ENCODE data around the gene ABCC1. TPM values are rescaled to one million over a fixed set of nuclear protein-coding genes. Genes with fewer than 3 reads are reported as not detected.
A peak's percentile ranks its signal among the peaks of the same experiment; 100 is the strongest.
"Not testable (repeated sequence)": the region's sequence is repeated elsewhere in the genome, so short reads cannot be mapped to it uniquely, and the experiment has no call there.

ABCC1 gene
- total RNA-seq, 2 donors from 2014 or later = 78.0 to 84.0 TPM

DNA sequence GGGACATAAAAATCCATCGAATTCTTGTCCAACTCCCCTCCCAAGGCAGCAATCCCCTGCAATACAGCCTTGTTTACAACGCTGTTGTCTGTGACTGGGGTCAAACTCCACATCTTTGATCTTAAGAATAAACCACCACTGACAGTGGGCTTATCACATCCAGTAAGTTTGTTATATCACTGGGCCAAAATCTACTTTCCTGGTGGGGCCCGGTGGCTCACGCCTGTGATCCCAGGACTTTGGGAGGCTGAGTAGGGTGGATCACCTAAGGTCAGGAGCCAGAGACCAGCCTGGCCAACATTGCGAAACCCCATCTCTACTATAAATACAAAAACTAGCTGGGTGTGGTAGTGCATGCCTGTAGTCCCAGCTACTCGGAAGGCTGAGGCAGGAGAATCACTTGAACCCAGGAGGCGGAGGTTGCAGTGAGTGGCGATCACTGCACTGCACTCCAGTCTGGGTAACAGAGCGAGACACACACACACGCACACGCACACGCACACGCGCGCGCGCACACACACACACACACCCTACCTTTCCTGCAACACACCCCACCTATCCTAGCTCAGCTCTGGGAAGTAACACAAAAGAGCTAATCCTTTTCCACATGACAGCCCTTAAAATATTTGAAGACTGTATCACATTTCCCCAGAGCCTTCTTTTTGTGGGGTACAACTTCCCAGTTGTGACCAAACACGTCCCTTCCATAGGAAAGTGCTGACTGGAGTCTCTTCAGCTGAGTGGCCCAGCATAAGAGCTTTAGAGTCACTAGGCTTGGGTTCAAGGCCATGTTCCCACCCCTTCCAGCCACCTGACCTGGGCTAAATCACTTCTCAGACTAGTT is 20.9 kb upstream of the ABCC1 start:
- no peak overlapping the region for H3K27ac Mint-ChIP-seq
- no peaks in the 10 kb centered on the region for H3K4me1 Mint-ChIP-seq

DNA sequence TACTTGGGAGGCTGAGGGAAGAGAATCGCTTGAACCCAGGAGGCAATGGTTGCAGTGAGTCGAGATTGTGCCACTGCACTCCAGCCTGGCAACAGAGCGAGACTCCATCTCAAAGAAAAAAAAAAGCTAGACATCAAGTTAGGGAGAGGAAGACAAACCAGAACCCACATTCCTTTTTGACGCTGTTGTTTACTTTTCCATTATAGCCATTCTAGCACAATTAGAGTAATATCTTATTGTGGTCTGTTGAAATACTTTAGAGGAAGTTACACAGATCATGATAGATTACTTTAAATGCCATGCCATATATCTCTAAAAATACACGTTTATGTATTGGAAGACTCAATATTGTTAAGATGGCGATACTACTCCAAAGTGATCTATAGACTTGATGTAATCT is 16.5 kb upstream of the ABCC1 start:
- Mint-ChIP-seq H3K9me3 (no peaks in the 10 kb centered on the region), H3K27ac (no peak overlapping the region), H3K27me3 (no peaks in the 10 kb centered on the region), H3K4me1 (no peaks in the 10 kb centered on the region), H3K4me3 (no peak overlapping the region), H3K36me3 (ENCODE audit: low read depth) (no peaks in the 10 kb centered on the region)
- no peak for ATAC-seq (replicated peaks)

More for the DNA sequence above, 20.9 kb upstream of the ABCC1 start:
- no peaks in the 10 kb centered on the region for H3K9me3 Mint-ChIP-seq
- no peaks in the 10 kb centered on the region for H3K36me3 Mint-ChIP-seq (ENCODE audit: low read depth)
- H3K4me3 Mint-ChIP-seq = no peak overlapping the region
- ATAC-seq (replicated peaks) = no peak
- no peaks in the 10 kb centered on the region for H3K27me3 Mint-ChIP-seq

DNA sequence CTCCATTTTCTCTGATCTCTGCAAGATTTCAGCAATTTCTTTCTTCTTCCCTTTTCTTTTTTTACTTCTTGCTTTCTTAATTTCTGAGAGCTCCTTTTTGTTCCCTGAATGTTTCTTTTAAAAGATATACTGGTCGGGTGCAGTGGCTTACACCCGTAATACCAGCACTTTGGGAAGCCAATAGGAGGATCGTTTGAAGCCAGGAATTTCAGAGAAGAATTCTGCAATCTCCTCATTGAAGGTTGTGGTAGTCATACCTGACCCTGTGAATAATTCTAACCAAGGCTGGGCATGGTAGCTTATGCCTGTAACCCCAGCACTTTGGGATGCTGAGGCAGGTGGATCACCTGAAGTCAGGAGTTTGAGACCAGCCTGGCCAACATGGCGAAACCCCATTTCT is 15.6 kb upstream of the ABCC1 start:
- no peak for ATAC-seq (replicated peaks)
- no peak overlapping the region for H3K4me3 Mint-ChIP-seq
- no peaks in the 10 kb centered on the region for H3K4me1 Mint-ChIP-seq
- H3K36me3 Mint-ChIP-seq (ENCODE audit: low read depth) = no peaks in the 10 kb centered on the region
- H3K27ac Mint-ChIP-seq = no peak overlapping the region
- no peaks in the 10 kb centered on the region for H3K9me3 Mint-ChIP-seq
- no peaks in the 10 kb centered on the region for H3K27me3 Mint-ChIP-seq

DNA sequence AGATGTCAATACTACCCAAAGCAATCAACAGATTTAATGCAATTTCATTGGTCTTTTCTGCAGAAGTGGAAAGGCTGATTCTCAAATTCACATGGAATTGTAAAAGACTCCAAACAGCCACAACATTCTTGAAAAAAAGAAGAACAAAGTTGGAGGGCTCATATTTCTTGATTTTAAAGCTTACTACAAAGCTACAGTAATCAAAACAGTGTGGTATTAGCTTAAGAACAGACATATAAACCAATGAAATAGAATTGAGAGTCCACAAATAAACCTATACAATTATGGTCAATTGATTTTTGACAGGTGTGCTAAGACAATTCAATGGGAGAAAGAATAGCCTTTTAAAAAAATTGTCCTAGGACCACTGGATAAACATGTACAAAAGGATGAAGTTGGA is 14.4 kb upstream of the ABCC1 start:
- no peak overlapping the region for H3K4me3 Mint-ChIP-seq
- no peak for ATAC-seq (replicated peaks)
- no peaks in the 10 kb centered on the region for H3K4me1 Mint-ChIP-seq
- no peak overlapping the region for H3K27ac Mint-ChIP-seq
- no peaks in the 10 kb centered on the region for H3K36me3 Mint-ChIP-seq (ENCODE audit: low read depth)
- no peaks in the 10 kb centered on the region for H3K27me3 Mint-ChIP-seq
- H3K9me3 Mint-ChIP-seq = no peaks in the 10 kb centered on the region

DNA sequence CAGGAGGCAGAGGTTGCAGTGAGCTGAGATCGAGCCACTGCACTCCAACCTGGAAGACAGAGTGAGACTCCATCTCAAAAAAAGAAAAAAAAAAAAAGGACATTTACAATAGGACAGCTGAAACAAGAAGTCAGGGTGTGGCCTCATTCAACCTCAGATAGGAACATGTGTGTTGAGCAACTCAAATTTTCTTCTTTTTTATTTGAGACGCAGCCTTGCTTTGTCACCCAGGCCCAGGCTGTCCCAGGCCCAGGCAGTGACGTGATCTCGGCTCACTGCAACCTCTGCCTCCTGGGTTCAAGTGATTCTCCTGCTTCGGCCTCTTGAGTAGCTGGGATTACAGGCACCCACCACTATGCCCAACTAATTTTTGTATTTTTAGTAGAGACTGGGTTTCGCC is 12.6 kb upstream of the ABCC1 start:
- H3K27ac Mint-ChIP-seq; H3K4me1 Mint-ChIP-seq; ATAC-seq (replicated peaks); H3K4me3 Mint-ChIP-seq; H3K9me3 Mint-ChIP-seq; H3K36me3 Mint-ChIP-seq (ENCODE audit: low read depth); H3K27me3 Mint-ChIP-seq: not testable (repeated sequence)

- Mint-ChIP-seq H3K4me1 (peaks cover 12% of the 10 kb centered on the region), H3K4me3 (no peak overlapping the region), H3K36me3 (ENCODE audit: low read depth) (no peaks in the 10 kb centered on the region), H3K27me3 (no peaks in the 10 kb centered on the region), H3K27ac (peak overlapping the region; percentile 63), H3K9me3 (no peaks in the 10 kb centered on the region)
- ATAC-seq (replicated peaks) = no peak
These were observed 6.3 kb upstream of the ABCC1 start for GRCh38 chr16:15942931-15943690.

DNA sequence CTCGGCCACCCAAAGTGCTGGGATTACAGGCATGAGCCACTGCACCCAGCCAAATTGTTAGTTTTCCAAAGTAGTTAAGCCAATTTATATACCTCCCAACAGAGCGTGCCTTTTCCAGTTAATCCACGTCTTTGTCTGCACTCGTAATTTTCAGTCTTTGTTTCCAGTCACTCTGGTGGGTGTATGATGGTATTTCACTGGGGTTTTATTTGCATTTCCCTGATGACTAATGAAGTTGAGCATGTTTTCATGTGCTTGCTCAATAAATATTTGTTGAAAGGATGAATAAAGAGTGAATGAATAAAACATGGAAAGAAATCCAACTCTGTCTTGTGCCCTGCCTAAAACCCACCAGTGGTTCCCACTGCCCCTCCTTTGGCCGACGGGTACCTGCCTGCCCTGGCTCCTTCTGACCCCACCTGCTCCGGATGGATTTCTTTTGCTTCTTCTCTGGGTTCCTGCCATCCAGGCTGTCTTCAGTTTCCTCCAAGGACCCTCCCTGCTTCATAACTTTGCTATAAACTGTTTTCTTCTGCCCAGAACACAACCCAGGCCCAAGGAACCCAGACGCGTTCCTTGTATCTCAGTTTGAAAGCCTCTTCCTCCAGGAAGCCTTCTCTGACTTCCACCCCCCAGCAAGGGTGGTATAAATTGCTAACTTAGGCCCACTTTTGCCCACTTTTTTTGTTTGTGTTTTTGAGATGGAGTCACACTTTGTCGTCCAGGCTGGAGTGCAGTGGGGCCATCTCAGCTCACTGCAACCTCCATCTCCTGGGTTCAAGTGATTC is 3.0 kb upstream of the ABCC1 start:
- H3K4me1 Mint-ChIP-seq = peaks cover 22% of the 10 kb centered on the region
- no peaks in the 10 kb centered on the region for H3K27me3 Mint-ChIP-seq
- H3K36me3 Mint-ChIP-seq (ENCODE audit: low read depth) = peaks cover 15% of the 10 kb centered on the region
- H3K9me3 Mint-ChIP-seq = no peaks in the 10 kb centered on the region
- H3K4me3 Mint-ChIP-seq = peak overlapping the region; percentile 33
- peak overlapping the region; percentile 86 for H3K27ac Mint-ChIP-seq
- no peak for ATAC-seq (replicated peaks)

DNA sequence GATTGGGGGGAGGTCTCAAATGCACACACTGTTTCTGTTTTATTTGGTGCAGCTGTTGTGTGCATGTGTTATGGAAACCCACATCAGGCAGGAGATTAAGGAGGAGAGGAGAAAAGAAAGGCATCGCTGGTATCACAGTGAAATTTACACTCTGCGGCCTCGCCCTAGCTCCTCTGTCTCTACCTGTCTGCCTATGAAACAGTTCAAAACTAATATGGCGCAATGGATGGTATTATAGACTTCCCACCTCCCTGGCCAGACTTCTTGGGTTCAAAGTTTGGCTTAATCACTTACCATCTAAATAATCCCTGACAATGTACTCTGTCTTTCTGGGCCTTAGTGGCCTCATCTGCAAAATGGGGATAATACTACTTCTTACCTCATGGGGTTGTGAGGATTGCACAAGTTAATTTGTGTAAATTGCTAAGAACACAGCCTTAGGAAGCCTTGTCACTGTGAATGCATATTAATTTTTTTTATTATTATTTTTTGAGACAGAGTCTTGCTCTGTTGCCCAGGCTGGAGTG is 1.4 kb upstream of the ABCC1 start:
- H3K9me3 Mint-ChIP-seq = no peaks in the 10 kb centered on the region
- no peak overlapping the region for H3K27ac Mint-ChIP-seq
- H3K27me3 Mint-ChIP-seq = no peaks in the 10 kb centered on the region
- H3K36me3 Mint-ChIP-seq (ENCODE audit: low read depth) = peaks cover 31% of the 10 kb centered on the region
- peaks cover 30% of the 10 kb centered on the region for H3K4me1 Mint-ChIP-seq
- peak overlapping the region; percentile 89 for H3K4me3 Mint-ChIP-seq
- ATAC-seq (replicated peaks) = no peak

- Mint-ChIP-seq H3K27ac (peak overlapping the region; percentile 93), H3K4me3 (peak overlapping the region; percentile 89), H3K27me3 (no peaks in the 10 kb centered on the region), H3K36me3 (ENCODE audit: low read depth) (peaks cover 36% of the 10 kb centered on the region), H3K4me1 (peaks cover 36% of the 10 kb centered on the region), H3K9me3 (no peaks in the 10 kb centered on the region)
- ATAC-seq (replicated peaks) = peak; percentile 13
These were observed 745 bp upstream of the ABCC1 start for GRCh38 chr16:15948532-15949209.

DNA sequence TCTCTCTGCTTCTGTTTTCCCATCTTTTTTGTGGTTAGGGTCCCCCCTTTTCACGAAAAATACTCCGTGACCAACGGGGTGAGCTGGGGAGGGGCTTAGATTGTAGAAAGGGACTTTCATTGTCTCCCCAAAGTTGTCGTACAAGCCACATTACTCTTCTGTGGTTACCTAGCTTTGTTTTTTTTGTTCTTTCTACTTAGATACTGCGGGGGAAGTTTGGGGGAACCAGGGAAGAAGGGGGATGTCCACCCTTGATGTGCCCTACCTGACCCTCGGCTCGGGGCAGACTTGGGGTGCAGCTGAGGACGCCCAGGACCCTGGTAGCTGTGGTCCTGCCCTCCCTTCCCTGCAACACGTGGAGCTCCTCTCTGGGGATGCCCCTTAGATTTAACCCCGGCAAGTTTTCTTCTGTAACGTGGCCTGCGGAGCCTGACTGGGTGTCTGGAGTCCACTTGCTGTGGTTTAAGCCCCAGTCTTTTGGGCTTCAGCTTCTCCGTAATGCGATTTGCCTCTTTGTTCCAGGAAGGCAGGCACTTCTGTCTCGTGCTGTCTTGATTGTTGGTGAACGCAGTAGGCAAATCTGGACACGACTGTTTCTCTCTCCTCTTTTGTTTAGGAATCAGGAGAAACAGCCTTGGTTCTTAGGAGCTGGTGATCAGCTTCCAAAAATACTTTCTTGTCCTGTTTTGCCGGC is 892 bp downstream of the ABCC1 start:
- Mint-ChIP-seq H3K27me3 (no peaks in the 10 kb centered on the region), H3K4me1 (peaks cover 41% of the 10 kb centered on the region), H3K4me3 (peak overlapping the region; percentile 85), H3K9me3 (no peaks in the 10 kb centered on the region), H3K27ac (peak overlapping the region; percentile 90), H3K36me3 (ENCODE audit: low read depth) (peaks cover 41% of the 10 kb centered on the region)
- ATAC-seq (replicated peaks) = peak; percentile 59

GRCh38 chr16:15950869-15951268 is 1.5 kb downstream of the ABCC1 start:
- Mint-ChIP-seq H3K36me3 (ENCODE audit: low read depth) (peaks cover 41% of the 10 kb centered on the region), H3K4me3 (peak overlapping the region; percentile 85), H3K27me3 (no peaks in the 10 kb centered on the region), H3K9me3 (no peaks in the 10 kb centered on the region), H3K27ac (peak overlapping the region; percentile 90), H3K4me1 (peaks cover 42% of the 10 kb centered on the region)
- ATAC-seq (replicated peaks) = no peak

GRCh38 chr16:15951852-15952251 is 2.4 kb downstream of the ABCC1 start:
- no peak for ATAC-seq (replicated peaks)
- Mint-ChIP-seq H3K27me3 (no peaks in the 10 kb centered on the region), H3K4me1 (peaks cover 35% of the 10 kb centered on the region), H3K36me3 (ENCODE audit: low read depth) (peaks cover 41% of the 10 kb centered on the region), H3K27ac (peak overlapping the region; percentile 90), H3K4me3 (peak overlapping the region; percentile 85), H3K9me3 (no peaks in the 10 kb centered on the region)

DNA sequence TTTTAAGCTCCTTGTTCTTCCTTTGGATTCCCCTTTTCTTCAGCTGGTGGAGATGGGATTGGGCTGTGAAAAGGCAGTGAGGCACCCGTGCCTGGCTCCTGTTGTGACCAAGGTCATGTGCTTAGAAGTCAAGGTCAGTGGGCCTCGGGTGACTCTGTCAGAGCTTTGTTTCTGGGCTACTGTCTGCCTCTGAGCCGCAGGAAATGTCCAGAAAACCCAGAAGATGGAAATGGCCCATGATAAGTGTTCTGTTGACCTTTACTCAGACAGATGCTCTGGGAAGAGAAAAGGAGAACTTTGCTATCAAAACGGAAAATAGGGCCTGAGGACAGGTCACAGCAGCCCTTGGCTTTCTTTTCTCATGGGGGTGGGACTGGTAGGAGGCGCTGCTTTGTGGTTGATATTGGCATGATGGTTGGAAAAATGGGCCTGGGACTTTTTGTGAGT is 2.9 kb downstream of the ABCC1 start:
- Mint-ChIP-seq H3K4me3 (peak overlapping the region; percentile 85), H3K36me3 (ENCODE audit: low read depth) (peaks cover 41% of the 10 kb centered on the region), H3K9me3 (no peaks in the 10 kb centered on the region), H3K27ac (peak overlapping the region; percentile 90), H3K4me1 (peaks cover 35% of the 10 kb centered on the region), H3K27me3 (no peaks in the 10 kb centered on the region)
- peak; percentile 31 for ATAC-seq (replicated peaks)
